HG03378 (cell line): ENCODE data around the gene CHDH.

ENCODE experiments used
- ATAC-seq: cut with Tn5 transposase; IDR thresholded peaks from one replicate; pipeline ENCODE4 v1.9.1; 2021; ENCODE audit warnings: mild to moderate bottlenecking, moderate library complexity; ENCODE audit not compliant: unreplicated experiment

The CHDH gene

DNA sequence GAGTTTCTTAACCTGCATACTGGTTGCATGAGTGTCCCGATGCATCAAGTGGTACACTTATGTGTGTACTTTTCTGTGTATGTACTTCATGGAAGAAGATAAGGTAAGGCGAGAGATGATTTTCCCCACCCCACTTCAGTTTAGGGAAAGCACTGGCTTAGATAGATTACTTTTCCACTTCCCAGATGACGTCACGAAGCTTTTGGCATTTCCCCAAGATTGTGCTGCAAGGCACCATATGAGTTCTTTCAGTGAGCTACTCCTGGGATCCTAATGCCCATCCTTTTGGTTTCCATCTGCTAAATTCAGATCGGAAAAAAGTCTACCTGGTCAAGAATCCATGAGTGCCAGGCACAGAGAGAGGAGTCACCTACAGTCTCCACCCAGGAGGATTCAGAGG lies 4.7 kb upstream of the CHDH start:
- ATAC-seq = no peak

DNA sequence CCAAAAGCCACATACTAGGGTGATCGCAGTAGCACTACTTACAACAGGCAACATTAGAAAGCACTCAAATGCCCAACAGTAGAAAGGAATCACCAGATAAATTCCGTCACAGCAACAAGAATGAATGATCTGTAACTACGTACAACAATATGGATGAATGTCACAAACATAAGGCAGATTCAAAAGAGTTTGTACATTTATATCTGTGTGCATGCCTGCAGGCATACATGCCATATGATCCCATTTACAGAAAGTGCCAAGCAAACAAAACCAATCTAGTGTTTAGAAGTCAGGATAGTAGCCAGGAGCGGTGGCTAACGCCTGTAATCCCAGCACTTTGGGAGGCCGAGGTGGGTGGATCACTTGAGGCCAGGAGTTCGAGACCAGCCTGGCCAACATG lies 3.7 kb upstream of the CHDH start:
- ATAC-seq = no peak

DNA sequence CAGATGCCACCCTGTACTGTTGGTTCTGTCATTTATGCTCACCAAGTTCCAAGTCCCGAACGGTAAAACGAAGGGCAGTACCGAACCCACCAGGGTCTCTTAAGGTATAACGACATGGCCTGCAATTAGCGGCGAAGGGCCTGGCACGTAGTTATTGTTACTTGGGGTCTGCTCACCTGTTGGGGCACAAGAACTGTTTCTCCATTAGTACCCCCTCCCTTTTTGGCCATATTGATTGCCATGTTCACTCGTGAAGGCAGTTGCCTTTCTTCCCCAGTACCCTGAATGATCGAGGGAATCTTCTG lies 584 bp upstream of the CHDH start:
- ATAC-seq = no peak

DNA sequence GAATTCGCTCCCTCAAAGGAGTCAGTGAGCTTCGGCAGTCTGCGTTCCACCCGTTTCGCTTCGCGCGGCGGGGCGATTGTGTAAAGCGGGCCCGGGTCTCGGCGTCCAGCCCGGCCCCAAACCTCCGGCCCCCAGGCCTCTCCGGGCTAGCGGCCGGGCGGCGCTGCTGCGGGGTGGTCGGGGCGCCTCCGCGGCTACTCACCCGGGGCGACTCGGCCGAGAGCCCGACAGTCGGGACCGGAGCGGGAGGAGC lies 412 bp downstream of the CHDH start:
- ATAC-seq = no peak

DNA sequence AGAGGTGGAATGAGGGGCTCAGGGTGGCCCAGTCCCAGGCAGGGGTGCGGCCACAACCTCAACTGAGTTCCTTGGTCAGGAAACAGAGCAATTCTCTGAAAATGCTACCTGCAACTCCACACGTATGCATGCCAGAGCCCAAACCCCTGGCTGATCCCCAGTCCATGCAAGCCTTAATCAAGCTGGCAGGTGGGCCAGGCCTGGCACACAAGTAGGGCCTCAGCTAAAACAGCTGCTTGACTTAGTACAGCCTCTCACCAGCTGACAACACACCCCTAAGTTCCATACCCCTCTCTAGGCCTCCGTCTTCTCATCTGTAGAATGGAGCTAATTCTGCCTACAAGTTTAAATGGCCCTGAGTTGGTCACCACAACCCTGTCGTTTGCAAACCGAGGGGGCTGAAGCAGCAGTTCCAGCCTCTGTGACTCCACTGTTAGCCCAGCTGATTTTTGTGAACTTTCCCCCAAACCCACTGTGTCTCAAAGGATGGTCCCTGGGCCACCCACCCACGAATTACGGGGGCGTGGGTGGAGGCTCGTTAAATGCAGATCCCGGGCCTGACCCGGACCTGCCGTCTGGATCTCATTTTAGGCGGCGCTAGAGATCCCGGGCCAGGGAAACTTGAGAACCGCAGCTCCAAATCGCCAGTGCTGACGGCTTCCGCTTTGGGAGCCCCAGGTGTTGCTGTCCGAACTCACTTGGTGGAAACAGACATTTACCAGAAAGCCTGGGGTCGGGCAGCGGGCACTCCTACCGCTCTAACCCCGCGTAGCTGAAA lies 927 bp downstream of the CHDH start:
- no peak for ATAC-seq

DNA sequence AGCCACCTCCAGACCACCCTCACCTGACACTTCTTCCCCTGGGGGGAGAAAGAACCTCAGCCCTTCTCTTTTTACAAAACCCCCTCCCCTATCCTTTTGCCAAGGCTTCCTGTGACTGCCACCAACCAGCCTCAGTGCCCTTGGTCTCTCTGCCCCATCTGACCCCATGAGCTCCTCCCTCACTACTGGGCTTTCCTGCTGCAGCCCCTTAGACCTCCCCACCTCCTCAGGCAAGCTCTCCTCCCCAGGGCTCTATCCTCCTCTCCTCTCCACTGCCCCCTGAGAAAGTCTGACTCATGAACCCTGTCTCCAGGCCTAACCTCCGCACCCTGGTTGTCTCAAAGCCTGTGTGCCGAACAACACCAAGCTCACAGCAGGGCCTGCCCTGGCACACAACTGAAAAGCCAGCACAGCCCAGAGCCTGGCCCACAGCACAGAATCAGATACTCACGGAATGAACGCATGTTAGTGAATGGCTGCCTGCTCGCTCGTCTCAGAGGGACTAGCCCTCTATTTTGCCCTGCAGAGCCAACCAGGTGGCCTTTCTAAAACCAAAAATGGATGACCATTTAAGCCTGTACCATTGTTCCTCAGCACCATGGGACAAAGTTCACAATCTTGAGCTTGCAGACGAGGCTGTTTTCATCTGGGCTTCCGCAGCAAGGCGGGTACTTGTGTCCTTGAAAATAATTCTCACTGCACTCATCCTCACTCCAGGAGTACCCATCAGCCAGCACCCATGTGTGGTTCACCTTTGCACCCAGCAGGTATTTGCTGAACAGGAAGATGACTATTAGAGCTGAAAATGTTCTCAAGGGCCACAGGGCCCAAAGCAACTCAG lies 1.7 kb downstream of the CHDH start:
- no peak for ATAC-seq

DNA sequence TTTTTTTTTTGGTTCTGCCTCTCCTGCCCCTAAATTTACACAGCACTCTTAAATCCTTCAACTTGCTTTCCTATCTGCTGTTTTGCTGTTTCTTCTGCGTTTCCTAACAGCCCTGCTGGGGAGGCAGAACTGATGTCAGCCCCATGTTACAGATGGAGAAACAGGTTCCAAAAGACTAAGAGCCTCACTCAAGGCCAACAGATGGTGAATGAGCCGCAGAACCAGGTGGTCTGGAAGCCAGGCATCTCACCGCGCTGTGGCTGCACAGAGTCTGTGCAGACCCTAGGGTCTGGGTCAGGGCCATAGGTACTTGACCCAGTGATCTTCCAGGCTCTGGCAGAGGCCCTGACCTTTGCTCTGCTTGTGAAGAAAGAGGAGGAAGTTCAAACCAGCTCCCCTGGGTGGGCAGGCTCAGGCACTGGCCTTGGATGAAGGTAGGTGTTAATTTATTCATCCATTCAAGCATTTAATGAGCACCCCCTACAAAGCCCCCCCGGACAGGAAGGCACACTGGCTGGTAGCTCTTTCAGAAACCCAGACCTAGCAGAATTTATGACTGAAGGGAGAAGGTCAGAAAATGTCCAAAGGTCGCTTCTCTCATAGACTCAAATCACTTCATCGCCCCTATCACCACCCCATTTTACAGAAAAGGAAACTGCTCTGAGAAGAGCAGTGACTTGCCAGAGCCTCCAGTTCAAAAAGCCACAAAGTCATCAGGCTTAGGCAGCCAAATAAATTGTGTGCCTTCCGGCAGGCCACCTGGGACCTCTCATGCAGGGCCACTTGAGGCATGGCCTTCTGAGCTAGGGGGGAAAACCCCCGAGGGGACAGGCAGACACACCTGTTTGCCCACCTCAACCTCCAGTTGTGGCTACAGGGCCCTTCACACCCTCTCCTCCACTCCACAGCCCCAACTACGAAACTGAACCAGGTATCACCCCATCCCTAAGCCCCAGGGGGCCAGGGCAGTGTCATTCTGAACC lies 2.7 kb downstream of the CHDH start:
- peak; percentile 49 for ATAC-seq

DNA sequence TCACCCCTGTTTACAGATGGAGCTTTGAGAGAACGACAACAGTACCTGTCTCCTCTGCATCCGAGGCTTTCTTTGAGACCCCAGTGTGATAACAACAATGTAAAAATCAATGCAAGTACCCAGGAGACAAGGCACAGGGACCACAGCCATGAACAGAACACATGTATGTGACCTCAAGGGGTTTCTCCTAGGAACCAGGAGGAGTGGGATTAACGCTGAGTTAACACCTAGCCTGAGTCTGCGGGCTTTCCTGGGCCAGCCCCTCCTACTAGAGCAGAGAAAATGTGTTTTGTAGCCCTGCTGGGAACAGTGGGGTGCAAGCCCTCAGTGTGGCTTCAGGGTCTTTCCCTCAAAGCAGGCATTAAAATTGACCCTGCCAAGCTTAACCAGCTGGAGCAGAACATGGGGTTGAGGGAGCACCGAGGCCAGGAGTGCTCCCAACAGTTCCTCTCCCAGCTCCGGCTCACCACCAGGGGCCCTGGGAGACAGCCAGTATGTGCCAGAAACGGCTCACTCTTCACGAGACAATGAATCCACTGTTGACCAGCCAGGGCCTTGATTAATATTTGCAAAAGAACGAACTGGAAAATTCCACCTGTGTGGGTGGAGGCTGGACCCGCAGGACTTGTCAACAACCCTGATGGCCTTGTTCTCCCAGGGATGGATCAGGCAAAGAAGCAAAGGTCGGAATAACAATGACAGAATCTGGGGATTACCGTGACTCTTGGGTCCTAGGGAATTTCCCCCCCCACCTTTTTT lies 3.6 kb downstream of the CHDH start:
- ATAC-seq = no peak

DNA sequence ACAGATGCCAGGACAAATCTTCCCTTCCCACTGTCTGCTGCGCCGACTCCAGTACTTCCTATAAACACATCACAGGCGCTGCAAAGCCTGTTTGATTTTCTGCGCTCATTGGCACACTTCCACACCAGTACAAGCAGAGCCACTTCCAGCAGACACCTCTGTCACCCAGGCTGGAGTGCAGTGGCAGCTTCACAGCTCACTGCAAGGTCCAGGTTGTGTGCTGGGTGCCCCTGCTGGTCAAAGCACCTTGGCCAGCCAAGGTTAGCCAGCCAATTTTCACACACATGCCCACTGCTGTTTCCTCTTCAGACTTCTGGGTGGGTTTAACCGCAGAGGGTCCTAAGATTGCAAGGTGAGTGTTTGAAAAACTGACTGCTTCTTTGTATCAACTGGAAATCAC lies 4.9 kb downstream of the CHDH start:
- ATAC-seq = no peak

DNA sequence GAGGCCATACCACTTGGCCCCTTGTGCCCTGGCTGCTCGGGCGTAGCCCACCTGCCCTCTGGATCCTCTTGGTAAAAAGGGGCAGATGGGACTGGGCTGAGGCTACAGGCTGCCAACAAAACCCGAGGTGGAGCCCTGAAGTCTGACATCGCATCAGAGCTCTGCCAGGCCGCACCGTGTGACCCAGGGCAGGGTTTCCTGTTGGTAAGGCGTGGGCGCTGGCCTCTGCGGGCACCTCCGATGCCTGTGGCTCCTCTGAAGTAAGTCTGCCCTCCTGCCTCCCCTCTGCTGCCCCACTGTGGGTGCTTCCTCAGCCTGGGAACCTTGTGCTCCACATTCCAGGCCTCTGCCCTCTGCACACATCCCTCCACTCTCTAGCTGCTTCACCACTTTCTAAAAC lies 8.9 kb downstream of the CHDH start:
- no peak for ATAC-seq

DNA sequence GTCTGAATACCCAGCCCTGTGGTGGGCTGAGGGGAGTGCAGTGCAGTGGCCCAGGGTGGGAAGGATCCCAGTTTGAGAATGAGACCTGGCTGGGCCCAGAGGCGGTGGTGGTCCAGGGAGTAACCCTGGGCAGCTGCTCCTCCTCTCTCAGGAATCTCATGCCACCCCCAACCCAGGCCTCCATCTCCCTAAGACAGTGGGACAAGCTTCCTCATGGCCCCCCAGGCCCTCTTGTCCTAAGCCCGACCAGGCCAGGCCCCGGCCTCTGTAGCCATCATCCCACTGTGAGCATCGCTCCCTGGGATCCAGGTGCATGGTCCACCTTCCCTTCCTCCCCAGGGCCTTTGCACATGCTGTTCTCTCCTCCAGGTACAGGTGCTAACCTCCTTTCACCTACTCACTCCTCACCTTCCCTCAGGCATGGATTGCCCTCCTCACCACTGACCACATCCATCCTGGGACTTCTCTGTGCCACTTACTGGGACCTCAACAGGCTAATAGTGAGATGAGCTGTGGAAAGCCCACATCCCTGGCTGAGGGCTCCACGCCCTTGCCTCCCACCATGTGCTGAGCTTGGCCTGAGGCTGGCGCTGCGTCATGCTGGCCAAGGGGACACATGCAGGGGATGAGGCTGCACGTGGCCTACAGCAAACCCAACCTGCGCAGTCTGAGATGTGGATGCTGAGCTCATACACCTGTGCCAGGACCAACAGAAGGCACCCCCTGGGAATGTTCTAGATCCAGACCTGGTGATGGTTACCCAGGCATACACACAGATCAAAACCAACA lies 9.9 kb downstream of the CHDH start:
- no peak for ATAC-seq

DNA sequence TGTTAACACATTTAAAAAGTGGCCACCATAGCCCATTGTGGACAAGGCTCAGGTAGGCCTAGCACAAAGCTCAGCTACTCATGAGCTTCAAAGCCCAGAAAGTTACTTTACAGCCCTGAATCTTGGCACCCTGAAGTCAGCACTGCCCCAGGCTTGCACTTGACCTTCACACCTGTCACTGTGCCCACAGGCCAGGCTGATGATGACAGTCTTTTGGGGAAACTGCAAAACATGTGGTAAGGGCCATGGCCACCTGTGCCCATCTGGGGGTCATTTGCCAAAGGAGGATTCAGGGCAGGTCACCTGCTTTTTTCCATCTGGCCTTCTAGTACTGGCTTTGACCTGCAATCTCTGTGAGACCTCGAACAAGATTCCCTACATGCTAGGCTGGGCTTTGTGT lies 11.0 kb downstream of the CHDH start:
- ATAC-seq = no peak

DNA sequence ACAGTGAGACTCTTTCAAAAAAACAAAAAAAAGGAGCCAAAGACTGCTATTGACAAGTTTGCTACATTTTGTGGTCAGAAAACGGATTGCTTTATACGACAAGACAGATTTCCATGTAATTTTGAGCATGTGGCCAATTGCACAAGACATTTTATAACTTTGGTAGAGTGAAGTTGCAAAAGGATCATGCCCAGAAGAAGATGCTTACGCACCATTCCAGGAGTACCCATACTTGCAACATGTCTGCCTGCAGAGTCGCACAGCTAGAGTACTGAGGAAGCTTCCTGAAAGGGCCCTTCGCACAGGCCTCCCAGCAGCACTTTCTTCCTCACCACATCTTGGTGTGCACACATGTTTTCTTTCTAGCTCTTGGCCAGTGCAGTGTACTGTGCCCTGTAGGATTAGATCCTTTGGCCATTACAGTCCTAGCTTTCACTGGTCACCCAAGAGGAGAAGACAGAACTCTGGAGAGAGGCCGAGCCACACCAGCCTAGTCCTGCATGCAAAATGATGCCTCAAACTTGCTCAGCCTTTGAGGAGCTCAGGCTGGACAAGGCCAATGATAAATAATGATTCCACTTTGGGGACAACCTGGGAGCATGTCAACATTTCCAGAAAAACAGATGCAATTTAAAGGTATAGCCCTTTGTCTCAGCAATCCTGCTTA lies 11.7 kb downstream of the CHDH start:
- no peak for ATAC-seq

DNA sequence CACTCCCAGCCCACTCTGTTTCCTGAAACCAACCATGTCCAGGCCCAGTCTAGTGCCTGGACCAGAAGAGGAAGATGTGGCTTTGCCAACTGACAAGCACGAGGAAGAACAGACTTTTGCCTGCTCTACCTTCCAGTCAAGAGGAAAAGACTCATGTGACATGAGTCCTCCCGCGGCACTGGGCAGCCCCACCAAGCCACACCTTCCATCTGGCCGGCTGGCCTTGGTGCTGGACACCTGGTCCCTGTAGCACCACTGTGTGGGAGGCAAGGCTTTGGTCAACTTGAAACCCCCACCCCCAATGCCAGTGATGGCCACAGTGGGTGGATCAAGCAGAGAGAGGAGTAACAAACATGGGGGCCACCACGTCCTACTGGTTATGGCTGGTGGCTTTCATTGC lies 12.5 kb downstream of the CHDH start:
- no peak for ATAC-seq

DNA sequence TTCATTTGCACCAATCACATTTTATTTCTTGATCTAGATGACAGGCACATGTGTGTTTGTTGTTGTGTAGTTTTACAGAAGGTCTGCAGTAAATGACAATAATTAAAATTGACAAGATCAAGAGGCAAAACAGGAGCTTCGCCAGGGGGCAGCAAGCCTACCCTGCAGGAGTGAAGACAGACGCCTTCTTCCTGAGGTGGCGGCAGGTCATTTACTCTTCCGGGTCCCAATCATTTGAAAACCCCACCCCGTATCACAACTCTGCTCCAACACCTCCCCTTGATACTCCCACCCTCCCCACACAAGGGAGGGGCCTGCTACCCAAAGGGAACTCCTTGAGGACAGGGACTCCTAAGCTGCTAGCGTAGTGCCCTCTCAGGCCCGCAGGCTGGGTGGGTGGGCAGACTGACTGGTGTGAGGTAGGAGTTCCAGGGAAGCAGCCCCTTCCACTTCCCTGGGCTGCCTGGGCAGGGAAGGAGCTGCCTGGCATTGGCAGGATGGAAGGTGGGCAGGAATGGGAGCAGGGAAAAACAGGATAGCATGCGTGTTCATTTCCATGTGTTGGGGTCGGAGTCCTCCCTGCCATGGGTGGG lies 13.1 kb downstream of the CHDH start:
- no peak for ATAC-seq

DNA sequence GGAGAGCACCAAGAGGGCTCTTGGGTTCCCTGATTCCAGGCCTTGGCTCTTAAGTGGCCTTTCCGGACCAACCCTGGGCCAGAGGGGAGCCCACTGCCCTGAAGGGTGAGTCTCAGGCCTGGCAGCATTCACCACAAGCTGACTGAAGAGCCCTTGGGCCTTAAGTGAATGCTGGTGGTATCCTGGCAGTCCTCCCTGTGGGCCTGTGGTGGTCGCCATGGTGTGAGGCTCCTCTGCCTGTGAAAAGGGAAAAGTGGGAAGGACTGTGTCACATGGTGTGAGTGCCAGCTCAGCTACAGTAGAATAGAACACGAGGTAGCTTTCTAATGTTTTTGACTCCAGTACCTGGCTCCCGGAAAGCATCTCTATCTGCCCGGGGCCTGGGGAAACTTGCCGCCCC lies 15.3 kb downstream of the CHDH start:
- ATAC-seq = no peak

DNA sequence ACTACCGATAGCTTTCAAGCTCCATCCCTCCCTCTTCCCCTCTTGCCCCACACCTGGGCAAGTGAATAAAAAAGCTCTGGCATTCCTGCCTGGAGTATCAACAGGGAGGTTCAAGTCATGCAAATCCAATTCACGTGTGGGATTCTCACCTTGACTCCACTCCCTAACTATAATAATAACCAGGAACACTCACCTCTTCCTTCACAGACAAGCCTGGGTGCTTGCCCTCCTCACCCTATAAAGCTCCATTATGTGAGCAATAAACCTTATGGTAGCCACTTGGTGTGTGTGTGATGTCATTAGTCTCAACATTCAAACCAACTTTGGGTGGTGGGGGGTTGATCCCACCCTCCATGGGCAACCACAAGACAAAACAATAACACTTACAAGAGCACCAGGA lies 16.6 kb downstream of the CHDH start:
- no peak for ATAC-seq

DNA sequence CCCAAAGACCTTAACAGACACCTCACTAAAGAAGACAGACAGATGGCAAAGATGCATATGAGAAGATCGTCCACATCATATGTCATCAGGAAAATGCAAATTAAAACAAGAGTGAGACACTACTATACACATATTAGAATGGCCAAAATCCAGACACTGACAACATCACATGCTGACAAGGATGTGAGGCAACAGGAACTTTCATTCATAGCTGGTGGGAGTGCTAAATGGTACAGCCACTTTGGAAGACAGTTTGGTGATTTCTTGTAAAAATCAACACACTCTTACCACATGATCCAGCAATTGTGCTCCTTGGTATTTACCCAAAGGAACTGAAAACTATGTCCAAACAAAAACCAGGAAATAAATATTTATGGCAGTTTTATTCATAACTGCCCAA lies 17.6 kb downstream of the CHDH start:
- no peak for ATAC-seq

DNA sequence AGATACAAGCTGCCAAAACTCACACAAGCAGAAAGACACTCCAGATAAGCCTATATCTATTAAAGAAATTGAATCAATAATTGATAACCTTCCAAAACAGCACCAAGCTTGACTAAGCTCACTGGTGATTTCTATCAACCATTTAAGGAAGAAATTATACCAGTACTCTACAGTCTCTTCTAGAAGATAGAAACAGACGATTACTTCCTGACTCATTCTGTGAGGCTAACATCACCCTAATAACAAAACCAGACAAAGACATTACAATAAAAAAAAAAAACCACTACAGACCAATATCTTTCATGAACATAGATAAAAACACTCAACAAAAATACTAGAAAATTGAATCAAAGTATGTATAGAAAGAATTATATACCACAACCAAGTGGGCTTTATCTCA lies 20.2 kb downstream of the CHDH start:
- ATAC-seq = no peak
